ENCODE data around the gene IBSP. TPM values are rescaled to one million over a fixed set of nuclear protein-coding genes. Genes with fewer than 3 reads are reported as not detected.

Gene IBSP
- total RNA-seq, 1 experiment from 2014 or later: not detected

- POLR2A ChIA-PET: no interaction called here
- in situ Hi-C loops (cut with HindIII; ENCODE audit: low pct_unique_long_range_greater_than_20kb, low sequenced_read_pairs) (no loop called here), intact Hi-C loops (cut with micrococcal nuclease; ENCODE audit: unreplicated experiment) (loop anchor here (1.0 to 5.0 kb wide), 2 partner anchors 120 to 359 kb away; no protein-coding TSS in a partner anchor)
- H3K27me3 ChIP-seq (ENCODE audit: control insufficient read depth, insufficient read depth, low read length): peaks cover 3% of the 10 kb centered on the region; the same call in 1 of the 2 replicates
- ATAC-seq (no peak), DNase-seq (ENCODE audit: low read depth, low spot score) (no peak)
- no TSS peak for BruUV-seq (replicated peaks)
- no peaks in the 10 kb centered on the region for H3K36me3 ChIP-seq (ENCODE audit: control insufficient read depth, insufficient read depth, low read length)
- CTCF ChIA-PET: interaction anchor here (0.6 to 1.1 kb wide), 9 partner anchors 71 to 366 kb away, joined by 3 to 17 read pairs (median 6); no protein-coding TSS in a partner anchor
- H3K4me3 ChIP-seq (ENCODE audit: low read depth in 2 of 2, low read length in 2 of 2): no peak overlapping the region
- H3K9me3 ChIP-seq (ENCODE audit: control insufficient read depth, insufficient read depth, low read depth, low read length): no peaks in the 10 kb centered on the region
- H3K27ac ChIP-seq (ENCODE audit: low read length): no peak overlapping the region
- peak; percentile 50; the same call in 1 of the 2 replicates for TF ChIP-seq CTCF (IDR thresholded peaks at IDR 0.05)
- no peak for TF ChIP-seq TCF7L2 (IDR thresholded peaks at IDR 0.05; ENCODE audit: low read depth, low read length)
- H3K4me1 ChIP-seq (ENCODE audit: control insufficient read depth, insufficient read depth, low read length): no peaks in the 10 kb centered on the region
These were observed 53.8 kb downstream of the IBSP start for GRCh38 chr4:87853108-87853507.

- in situ Hi-C loops (cut with HindIII; ENCODE audit: low pct_unique_long_range_greater_than_20kb, low sequenced_read_pairs) (no loop called here), intact Hi-C loops (cut with micrococcal nuclease; ENCODE audit: unreplicated experiment) (loop anchor here (1.0 to 5.0 kb wide), 2 partner anchors 119 to 358 kb away; no protein-coding TSS in a partner anchor)
- no peak for TF ChIP-seq TCF7L2 (IDR thresholded peaks at IDR 0.05; ENCODE audit: low read depth, low read length)
- TF ChIP-seq SIN3A (IDR thresholded peaks at IDR 0.05; ENCODE audit: borderline replicate concordance, insufficient read depth, low read depth, low read length): no peak
- TF ChIP-seq CTCF (IDR thresholded peaks at IDR 0.05): no peak
- no peak for TF ChIP-seq REST (IDR thresholded peaks at IDR 0.05; ENCODE audit: insufficient read depth in 1 of 2, low read depth in 2 of 2, low read length in 1 of 2)
- TF ChIP-seq POLR2AphosphoS5 (IDR thresholded peaks at IDR 0.05; ENCODE audit: low read depth, low read length): no peak
- H3K4me1 ChIP-seq (ENCODE audit: control insufficient read depth, insufficient read depth, low read length): no peaks in the 10 kb centered on the region
- no peak for ATAC-seq
- no peak overlapping the region for H3K27ac ChIP-seq (ENCODE audit: low read length)
- DNase-seq (ENCODE audit: low read depth, low spot score): no peak
- H3K4me3 ChIP-seq (ENCODE audit: low read depth in 2 of 2, low read length in 2 of 2): no peak overlapping the region
- CTCF ChIA-PET: no interaction called here
- no peaks in the 10 kb centered on the region for H3K36me3 ChIP-seq (ENCODE audit: control insufficient read depth, insufficient read depth, low read length)
- POLR2A ChIA-PET: no interaction called here
- H3K27me3 ChIP-seq (ENCODE audit: control insufficient read depth, insufficient read depth, low read length): peaks cover 3% of the 10 kb centered on the region; the same call in 1 of the 2 replicates
- BruUV-seq (replicated peaks): no TSS peak
- no peaks in the 10 kb centered on the region for H3K9me3 ChIP-seq (ENCODE audit: control insufficient read depth, insufficient read depth, low read depth, low read length)
These were observed 54.5 kb downstream of the IBSP start for GRCh38 chr4:87853891-87854290.
